CD4-positive, alpha-beta memory T cell (primary cell): Measurements from ENCODE around the gene TRIM4. TPM values are rescaled to one million over a fixed set of nuclear protein-coding genes. Genes with fewer than 3 reads are reported as not detected.
"Not testable (repeated sequence)": the region's sequence is repeated elsewhere in the genome, so short reads cannot be mapped to it uniquely, and the experiment has no call there.

ENCODE experiments used
- CTCF ChIA-PET: fragments of 350-600 bp; sonication (Branson Sonifier 250); formaldehyde crosslinking; loops from one replicate; lab custom pipeline; 2021; ENCODE audit warnings: inconsistent platforms; ENCODE audit not compliant: partially characterized antibody; lab: Charles Lee
- POLR2A ChIA-PET: fragments of 350-600 bp; sonication (Branson Sonifier 250); formaldehyde crosslinking; loops from one replicate; lab custom pipeline; 2021; ENCODE audit not compliant: partially characterized antibody; lab: Charles Lee
- DNase-seq, 5 donors: peaks; one replicate each; pipeline versions ENCODE4 v3.0.0 to v3.0.0-alpha.2; 2020 to 2022; ENCODE audit warnings: mixed read lengths in 1 of 5
- H3K27ac ChIP-seq: one replicate; pipeline ENCODE4 v1.7.0; 2013; ENCODE audit warnings: low read depth, low read length
- H3K27me3 ChIP-seq: 2 replicates; pipeline ENCODE4 v1.7.0; 2013; ENCODE audit warnings: mild to moderate bottlenecking, low read length, moderate library complexity; ENCODE audit not compliant: insufficient read depth
- H3K36me3 ChIP-seq: 2 replicates; pipeline ENCODE4 v1.7.0; 2013; ENCODE audit warnings: mild to moderate bottlenecking, low read length, moderate library complexity; ENCODE audit not compliant: insufficient read depth
- H3K4me1 ChIP-seq: 2 replicates; pipeline ENCODE4 v1.7.0; 2013; ENCODE audit warnings: mild to moderate bottlenecking, low read length, moderate library complexity; ENCODE audit not compliant: insufficient read depth
- H3K4me3 ChIP-seq, 2 donors: one replicate each; pipeline ENCODE4 v1.7.0; 2013; ENCODE audit warnings: low read length in 2 of 2, mild to moderate bottlenecking in 1 of 2
- H3K9me3 ChIP-seq, 2 donors: one replicate each; pipeline ENCODE4 v1.7.0; 2013; ENCODE audit warnings: low read length in 2 of 2, control low read depth in 1 of 2; ENCODE audit not compliant: control insufficient read depth in 1 of 2
- H3K27ac Mint-ChIP-seq, 7 donors: one replicate each; pipeline ENCODE4 v1.8.0; 2020 to 2021; ENCODE audit warnings: mixed read lengths in 7 of 7, mild to moderate bottlenecking in 6 of 7, inconsistent platforms in 3 of 7, moderate library complexity in 3 of 7
- H3K27me3 Mint-ChIP-seq, 2 donors: one replicate each; pipeline ENCODE4 v1.8.0; 2020 to 2021; ENCODE audit warnings: mixed read lengths in 2 of 2
- H3K36me3 Mint-ChIP-seq, 2 donors: one replicate each; pipeline ENCODE4 v1.8.0; 2020 to 2021; ENCODE audit warnings: mixed read lengths in 2 of 2, inconsistent platforms in 1 of 2, mild to moderate bottlenecking in 1 of 2
- H3K4me1 Mint-ChIP-seq, 4 donors: one replicate each; pipeline ENCODE4 v1.8.0; 2020 to 2021; ENCODE audit warnings: mixed read lengths in 4 of 4, mild to moderate bottlenecking in 1 of 4
- H3K4me3 Mint-ChIP-seq, 8 donors: one replicate each; pipeline ENCODE4 v1.8.0; 2020 to 2021; ENCODE audit warnings: mixed read lengths in 8 of 8, mild to moderate bottlenecking in 7 of 8, moderate library complexity in 6 of 8, inconsistent platforms in 3 of 8
- H3K9me3 Mint-ChIP-seq, 8 donors: one replicate each; pipeline ENCODE4 v1.8.0; 2020 to 2021; ENCODE audit warnings: mixed read lengths in 8 of 8, mild to moderate bottlenecking in 5 of 8, inconsistent platforms in 3 of 8, moderate library complexity in 1 of 8
- intact Hi-C: fragments of 100-400 bp; cut with micrococcal nuclease; formaldehyde crosslinking; loops from one replicate; pipeline ENCODE4 v1.15.1; 2023
- polyA plus RNA-seq, 2 donors: library from polyadenylated mRNA; unstranded; fragments of 300-500 nt; fragmentation: Illumina TruSeq; gene quantifications; one replicate each; pipeline ENCODE4 v1.2.3, GENCODE V29; 2021
- total RNA-seq, 2 experiments: library from RNA; stranded (reverse); gene quantifications; one replicate each; pipeline ENCODE4 v1.2.3, GENCODE V29; 2021

TRIM4 gene
- total and polyA plus RNA-seq, 4 experiments from 2014 or later, result 18.2 to 69.7 (median 48.9) TPM

DNA sequence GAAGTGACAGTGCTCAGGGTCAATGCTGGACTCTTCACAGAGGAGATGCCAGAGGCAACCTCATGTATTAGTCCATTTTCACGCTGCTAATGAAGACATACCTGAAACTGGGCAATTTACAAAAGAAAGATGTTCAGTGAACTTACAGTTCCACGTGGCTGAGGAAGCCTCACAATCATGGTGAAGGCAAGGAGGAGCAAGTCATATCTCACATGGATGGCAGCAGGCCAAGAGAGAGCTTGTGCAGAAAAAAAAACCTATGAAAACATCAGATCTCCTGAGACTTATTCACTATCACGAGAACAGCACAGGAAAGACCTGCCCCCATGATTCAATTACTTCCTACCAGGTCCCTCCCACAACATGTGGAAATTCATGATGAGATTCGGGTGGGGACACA lies 15.7 kb upstream of the TRIM4 start:
- H3K27ac Mint-ChIP-seq, result peak overlapping the region in 2 of 7 donors; percentile 38 to 74
- peaks cover 7 to 21% of the 10 kb centered on the region in 2 donors for H3K27me3 Mint-ChIP-seq
- H3K36me3 Mint-ChIP-seq, H3K36me3 ChIP-seq, H3K4me1 ChIP-seq, H3K4me3 Mint-ChIP-seq, DNase-seq, CTCF ChIA-PET, H3K27ac ChIP-seq, H3K27me3 ChIP-seq, H3K9me3 ChIP-seq, POLR2A ChIA-PET, intact Hi-C loops, H3K4me3 ChIP-seq: not testable (repeated sequence)
- peaks cover 3 to 13% (median 7%) of the 10 kb centered on the region in 8 donors for H3K9me3 Mint-ChIP-seq
- peaks cover 5 to 16% (median 8%) of the 10 kb centered on the region in 4 donors for H3K4me1 Mint-ChIP-seq

DNA sequence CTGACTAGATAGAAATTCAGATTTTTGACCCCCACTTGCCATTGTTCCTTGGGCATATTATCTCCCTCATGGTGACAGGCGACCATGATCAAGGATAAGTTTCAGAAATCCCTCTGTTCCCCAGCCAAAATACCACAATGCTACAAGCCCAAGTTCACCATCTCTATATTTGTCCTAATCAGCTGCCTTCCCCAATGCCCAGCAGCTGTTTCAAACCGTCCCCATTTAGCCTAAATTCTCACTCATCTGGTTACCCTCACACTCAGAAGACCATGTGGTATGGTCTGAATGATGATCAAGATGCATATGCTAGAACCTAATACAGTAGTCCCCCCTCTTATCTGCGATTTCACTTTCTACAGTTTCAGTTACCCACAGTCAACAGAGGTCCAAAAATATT lies 11.0 kb upstream of the TRIM4 start:
- Histone ChIP-seq H3K4me1 (peaks cover 16% of the 10 kb centered on the region), H3K36me3 (no peaks in the 10 kb centered on the region), H3K27ac (no peak overlapping the region), H3K9me3 (no peaks in the 10 kb centered on the region), H3K27me3 (peaks cover 6% of the 10 kb centered on the region), H3K4me3 (no peak overlapping the region)
- ChIA-PET POLR2A (no interaction called here), CTCF (interaction anchor here (1.3 to 3.9 kb wide), 6 partner anchors 12 to 200 kb away, joined by 3 to 30 read pairs (median 7); partner anchors contain the start of gene TRIM4)
- Mint-ChIP-seq H3K27me3 (peaks cover 14 to 24% of the 10 kb centered on the region in 2 donors), H3K27ac (peak overlapping the region in 3 of 7 donors; percentile 24 to 49 (median 43)), H3K36me3 (no peaks in the 10 kb centered on the region), H3K4me1 (peaks cover 17 to 34% (median 27%) of the 10 kb centered on the region in 4 donors), H3K4me3 (peak overlapping the region in 1 of 8 donors; percentile 36), H3K9me3 (no peaks in the 10 kb centered on the region)
- intact Hi-C loops, result no loop called here
- no peak for DNase-seq

DNA sequence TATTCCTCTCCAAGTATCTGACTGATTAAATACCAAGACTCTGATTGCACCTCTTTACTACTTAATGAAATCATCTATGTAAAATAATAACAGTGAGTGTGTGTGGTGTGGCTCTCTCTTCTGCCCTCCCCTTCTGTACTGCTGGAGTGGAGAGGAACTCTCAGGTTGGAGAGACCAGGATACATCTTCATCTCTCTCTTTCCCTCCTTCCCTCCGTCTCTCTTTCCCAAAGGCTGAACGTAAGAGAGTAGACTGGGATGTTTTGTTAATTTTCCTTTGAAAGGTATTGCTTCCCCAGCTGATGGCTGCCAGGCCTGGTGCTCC lies 10.4 kb upstream of the TRIM4 start:
- DNase-seq, result no peak
- peak overlapping the region in 1 of 2 donors; percentile 38 for H3K4me3 ChIP-seq
- H3K36me3 ChIP-seq, result no peaks in the 10 kb centered on the region
- peaks cover 6% of the 10 kb centered on the region for H3K27me3 ChIP-seq
- peaks cover 12 to 17% of the 10 kb centered on the region in 2 donors for H3K27me3 Mint-ChIP-seq
- H3K4me1 Mint-ChIP-seq, result peaks cover 13 to 32% (median 23%) of the 10 kb centered on the region in 4 donors
- ChIA-PET POLR2A (interaction anchor here (1.0 to 1.8 kb wide), 4 partner anchors 10 to 173 kb away, joined by 4 to 25 read pairs (median 6); partner anchors contain the start of genes AP4M1 and TRIM4), CTCF (interaction anchor here (0.6 to 3.9 kb wide), 12 partner anchors 11 to 201 kb away, joined by 3 to 30 read pairs (median 4); partner anchors contain the start of gene TRIM4)
- no peaks in the 10 kb centered on the region for H3K36me3 Mint-ChIP-seq
- no peaks in the 10 kb centered on the region for H3K9me3 Mint-ChIP-seq
- H3K27ac ChIP-seq, result no peak overlapping the region
- intact Hi-C loops, result no loop called here
- peak overlapping the region; percentile 53 to 88 (median 78) for H3K4me3 Mint-ChIP-seq
- no peaks in the 10 kb centered on the region for H3K9me3 ChIP-seq
- H3K27ac Mint-ChIP-seq, result peak overlapping the region in 6 of 7 donors; percentile 14 to 70 (median 36)
- H3K4me1 ChIP-seq, result peaks cover 16% of the 10 kb centered on the region

DNA sequence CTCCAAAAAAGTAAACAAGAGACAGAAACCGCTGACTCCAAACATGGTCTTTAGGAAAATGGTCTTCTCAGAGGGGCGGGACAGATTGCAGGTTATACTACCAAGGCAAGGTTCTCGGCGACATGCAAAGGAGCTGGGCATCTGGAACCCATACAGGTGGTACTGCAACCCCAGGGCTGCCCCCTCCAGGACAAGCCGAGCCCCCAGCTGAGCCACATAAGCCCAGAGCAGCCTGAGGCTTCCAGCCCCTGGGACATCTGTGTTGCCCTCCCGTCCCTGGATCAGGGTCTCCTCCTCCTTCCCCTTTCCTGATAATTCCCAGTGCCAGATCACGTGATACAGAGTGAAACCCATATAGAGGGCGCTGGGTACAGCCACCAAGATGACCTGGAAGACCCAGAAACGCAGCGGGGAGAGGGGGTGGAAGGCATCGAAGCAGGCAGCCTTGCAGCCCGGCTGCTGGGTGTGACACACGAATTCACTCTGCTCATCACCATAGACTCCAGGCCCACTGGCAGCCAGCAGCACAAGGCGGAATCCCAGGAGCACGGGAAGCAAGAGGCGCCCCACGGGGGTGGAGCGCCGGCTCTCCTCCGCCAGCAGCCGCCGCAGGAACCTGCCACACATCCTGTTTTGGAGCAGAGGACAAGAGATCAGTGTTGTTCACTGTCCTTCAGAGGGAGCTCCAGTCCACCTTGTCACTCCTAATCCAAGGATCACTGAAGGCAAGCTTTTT lies 9.8 kb upstream of the TRIM4 start, which contains the start of gene GJC3:
GJC3 (minus strand) TSS at position 627 of the 736 bp plus-strand sequence; CDS start at position 627, 0 bp downstream.
- Mint-ChIP-seq H3K27me3 (peaks cover 12 to 15% of the 10 kb centered on the region in 2 donors), H3K36me3 (no peaks in the 10 kb centered on the region), H3K4me3 (peak within 1 kb of the TSS; percentile 70 to 88 (median 78)), H3K4me1 (peaks cover 13 to 32% (median 23%) of the 10 kb centered on the region in 4 donors), H3K9me3 (no peaks in the 10 kb centered on the region), H3K27ac (peak within 1 kb of the TSS in 6 of 7 donors; percentile 14 to 70 (median 42))
- H3K4me3 ChIP-seq, result peak within 1 kb of the TSS in 1 of 2 donors; percentile 38
- no peaks in the 10 kb centered on the region for H3K9me3 ChIP-seq
- ChIA-PET CTCF (interaction anchor here (0.6 to 3.9 kb wide), 13 partner anchors 11 to 202 kb away, joined by 3 to 30 read pairs (median 4); partner anchors contain the start of gene TRIM4), POLR2A (interaction anchor here (1.0 to 1.8 kb wide), 4 partner anchors 10 to 173 kb away, joined by 4 to 25 read pairs (median 6); partner anchors contain the start of genes AP4M1 and TRIM4)
- peak; percentile 35 to 50 (median 44) for DNase-seq
- H3K36me3 ChIP-seq, result no peaks in the 10 kb centered on the region
- no peak within 1 kb of the TSS for H3K27ac ChIP-seq
- peaks cover 6% of the 10 kb centered on the region for H3K27me3 ChIP-seq
- H3K4me1 ChIP-seq, result peaks cover 16% of the 10 kb centered on the region
- intact Hi-C loops, result no loop called here

DNA sequence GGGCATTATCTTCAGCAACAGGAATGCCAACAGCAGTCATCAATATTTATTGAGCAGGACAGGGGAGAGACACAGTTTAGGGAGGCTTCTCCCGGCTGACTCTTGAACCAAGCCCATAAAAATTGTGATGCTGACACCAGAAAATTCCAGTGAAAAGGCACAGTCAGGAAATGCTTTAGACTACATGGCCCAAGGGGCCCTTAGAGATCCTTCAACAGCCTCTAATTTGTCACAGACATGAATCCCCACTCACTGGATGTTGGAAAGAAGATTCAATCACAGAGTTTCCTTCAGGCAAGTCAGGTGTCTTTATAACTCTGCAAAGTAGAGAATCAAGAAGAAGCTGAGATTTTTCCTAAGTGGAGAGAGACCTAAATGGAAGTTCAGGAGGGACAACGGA lies 8.9 kb upstream of the TRIM4 start:
- intact Hi-C loops, result no loop called here
- Mint-ChIP-seq H3K36me3 (no peaks in the 10 kb centered on the region), H3K4me1 (peaks cover 13 to 32% (median 23%) of the 10 kb centered on the region in 4 donors), H3K9me3 (no peaks in the 10 kb centered on the region), H3K27ac (no peak overlapping the region), H3K27me3 (peaks cover 11 to 15% of the 10 kb centered on the region in 2 donors), H3K4me3 (peak overlapping the region in 6 of 8 donors; percentile 6 to 88 (median 74))
- H3K27me3 ChIP-seq, result peaks cover 6% of the 10 kb centered on the region
- ChIA-PET POLR2A (interaction anchor here (1.8 kb wide), 1 partner anchor 9 kb away, joined by 25 read pairs; the partner anchor contains the start of gene TRIM4), CTCF (interaction anchor here (1.0 to 3.9 kb wide), 5 partner anchors 10 to 203 kb away, joined by 3 to 30 read pairs (median 5); partner anchors contain the start of gene TRIM4)
- H3K4me3 ChIP-seq, result no peak overlapping the region
- DNase-seq, result no peak
- no peaks in the 10 kb centered on the region for H3K9me3 ChIP-seq
- no peaks in the 10 kb centered on the region for H3K36me3 ChIP-seq
- no peak overlapping the region for H3K27ac ChIP-seq
- H3K4me1 ChIP-seq, result peaks cover 16% of the 10 kb centered on the region

DNA sequence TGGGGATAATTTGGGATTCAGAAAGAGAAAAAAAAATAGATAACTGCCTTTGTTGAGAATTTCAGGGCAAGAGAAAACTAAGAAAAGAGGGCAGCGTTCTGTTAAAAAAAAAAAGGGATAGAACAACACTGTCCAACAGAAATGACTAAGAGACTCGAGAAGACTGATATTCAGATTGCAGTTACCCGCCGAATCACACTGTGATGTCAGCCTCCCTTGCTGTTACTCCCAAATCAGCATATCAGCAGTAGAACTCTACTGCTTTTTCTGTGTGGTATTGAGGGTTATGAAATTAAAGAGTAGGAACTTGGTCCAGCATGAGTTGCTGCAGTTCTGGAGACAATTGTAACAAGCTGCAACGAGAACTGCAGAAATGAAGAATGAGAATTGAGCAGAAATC lies 8.2 kb upstream of the TRIM4 start:
- H3K27ac Mint-ChIP-seq, result no peak overlapping the region
- peaks cover 6% of the 10 kb centered on the region for H3K27me3 ChIP-seq
- intact Hi-C loops, result no loop called here
- CTCF ChIA-PET, result interaction anchor here (0.6 to 3.9 kb wide), 3 partner anchors 9 to 75 kb away, joined by 3 to 30 read pairs (median 21); partner anchors contain the start of gene TRIM4
- H3K27ac ChIP-seq, result no peak overlapping the region
- peaks cover 11 to 15% of the 10 kb centered on the region in 2 donors for H3K27me3 Mint-ChIP-seq
- no peak for DNase-seq
- H3K4me3 ChIP-seq, result no peak overlapping the region
- POLR2A ChIA-PET, result no interaction called here
- no peaks in the 10 kb centered on the region for H3K9me3 Mint-ChIP-seq
- peaks cover 16% of the 10 kb centered on the region for H3K4me1 ChIP-seq
- no peaks in the 10 kb centered on the region for H3K36me3 Mint-ChIP-seq
- peak overlapping the region in 1 of 8 donors; percentile 10 for H3K4me3 Mint-ChIP-seq
- H3K4me1 Mint-ChIP-seq, result peaks cover 13 to 32% (median 23%) of the 10 kb centered on the region in 4 donors
- H3K36me3 ChIP-seq, result no peaks in the 10 kb centered on the region
- H3K9me3 ChIP-seq, result no peaks in the 10 kb centered on the region

DNA sequence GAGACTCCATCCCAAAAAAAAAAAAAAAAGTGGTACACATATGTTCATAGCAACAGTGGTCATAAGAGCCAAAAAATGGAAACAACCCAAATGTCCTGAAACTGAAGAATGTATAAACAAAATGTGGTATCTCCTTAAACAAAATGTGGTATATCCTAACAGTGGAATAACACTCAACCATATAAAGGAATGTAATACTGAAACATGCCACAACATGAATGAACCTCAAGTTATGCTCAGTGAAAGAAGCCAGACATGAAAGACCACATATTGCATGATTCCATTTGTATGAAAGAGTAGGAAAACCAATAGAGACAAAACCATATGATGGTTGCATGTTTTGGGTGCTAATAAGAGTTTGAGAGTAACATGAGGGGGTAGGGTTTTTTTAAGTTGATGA lies 7.0 kb upstream of the TRIM4 start:
- ChIA-PET POLR2A (no interaction called here), CTCF (no interaction called here)
- Mint-ChIP-seq H3K27ac (no peak overlapping the region), H3K9me3 (no peaks in the 10 kb centered on the region), H3K4me1 (peaks cover 13 to 32% (median 23%) of the 10 kb centered on the region in 4 donors), H3K4me3 (no peak overlapping the region), H3K36me3 (no peaks in the 10 kb centered on the region), H3K27me3 (peaks cover 11 to 14% of the 10 kb centered on the region in 2 donors)
- no peaks in the 10 kb centered on the region for H3K9me3 ChIP-seq
- no peaks in the 10 kb centered on the region for H3K36me3 ChIP-seq
- H3K27ac ChIP-seq, result no peak overlapping the region
- H3K4me1 ChIP-seq, result peaks cover 16% of the 10 kb centered on the region
- peaks cover 6% of the 10 kb centered on the region for H3K27me3 ChIP-seq
- intact Hi-C loops, result no loop called here
- no peak overlapping the region for H3K4me3 ChIP-seq
- DNase-seq, result no peak
